C1 segment of cervical spinal cord (tissue), 14 donors: ENCODE data around the gene SHOX.

ENCODE experiments used
- DNase-seq, 14 donors: peaks; one replicate each; lab custom pipeline; 2025; lab: John Stamatoyannopoulos, UW

The SHOX gene

DNA sequence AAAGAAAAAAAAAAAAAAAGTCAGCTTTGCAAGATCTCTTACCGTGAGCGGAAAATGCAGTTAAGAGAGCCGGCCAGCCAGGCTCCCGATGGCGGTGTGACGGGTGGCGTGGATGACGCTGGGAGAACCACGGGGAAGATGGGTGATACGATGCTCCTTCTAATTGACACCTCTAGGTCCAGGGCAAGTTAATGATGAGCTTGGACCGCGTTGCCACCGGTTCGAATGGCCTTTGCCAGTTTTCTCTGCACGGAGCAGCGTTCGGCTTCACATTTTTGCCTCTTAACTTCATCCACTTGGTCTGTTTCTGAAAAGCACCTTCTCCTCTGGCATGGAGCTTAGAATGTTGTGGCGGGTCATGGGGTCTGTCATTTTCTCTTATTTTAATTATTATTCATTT is 33.2 kb downstream of the SHOX start:
- DNase-seq, result no peak

- DNase-seq, result no peak
These were observed 36.5 kb downstream of the SHOX start for GRCh38 chrX:666762-667720.

DNA sequence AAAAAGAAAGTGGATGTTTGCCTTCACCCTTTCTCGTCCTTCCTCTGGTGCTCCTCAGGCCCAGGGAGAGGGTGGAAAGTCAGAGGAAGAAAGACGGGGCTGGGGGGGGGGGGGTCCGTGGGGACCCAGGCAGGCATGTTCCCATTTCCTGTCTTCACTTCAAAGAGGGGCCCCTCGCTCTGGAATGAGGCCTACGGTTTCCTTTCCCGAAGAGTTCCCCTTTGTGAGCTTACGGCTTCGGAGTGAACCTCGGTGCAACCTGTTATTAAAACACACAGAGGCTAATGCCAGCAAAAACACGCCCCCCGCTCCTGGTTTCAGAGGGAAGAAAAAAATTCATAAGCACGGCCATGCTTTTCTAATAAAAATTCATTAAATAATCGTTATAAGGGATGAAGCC is 40.1 kb downstream of the SHOX start:
- no peak for DNase-seq

- no peak for DNase-seq
These were observed 42.3 kb downstream of the SHOX start for GRCh38 chrX:672931-673330.

GRCh38 chrX:675279-675954 is 44.8 kb downstream of the SHOX start:
- DNase-seq, result no peak

DNA sequence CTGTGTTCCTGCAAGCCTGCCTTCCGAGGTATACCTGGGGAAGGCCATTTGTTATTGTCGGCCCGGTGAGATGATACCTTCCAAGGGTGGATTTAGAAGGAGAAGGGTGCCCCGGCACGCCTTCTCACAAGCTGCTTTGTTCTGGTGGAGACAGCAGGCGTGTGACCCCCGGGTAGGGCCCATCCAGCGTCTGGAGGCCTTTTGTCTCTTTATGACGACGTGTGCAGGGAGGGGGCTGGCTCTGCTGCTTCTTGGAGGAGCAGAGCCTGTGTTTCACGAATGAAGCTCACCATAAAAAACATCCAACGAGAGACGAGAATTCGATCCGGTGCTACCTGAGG is 45.3 kb downstream of the SHOX start:
- no peak for DNase-seq

DNA sequence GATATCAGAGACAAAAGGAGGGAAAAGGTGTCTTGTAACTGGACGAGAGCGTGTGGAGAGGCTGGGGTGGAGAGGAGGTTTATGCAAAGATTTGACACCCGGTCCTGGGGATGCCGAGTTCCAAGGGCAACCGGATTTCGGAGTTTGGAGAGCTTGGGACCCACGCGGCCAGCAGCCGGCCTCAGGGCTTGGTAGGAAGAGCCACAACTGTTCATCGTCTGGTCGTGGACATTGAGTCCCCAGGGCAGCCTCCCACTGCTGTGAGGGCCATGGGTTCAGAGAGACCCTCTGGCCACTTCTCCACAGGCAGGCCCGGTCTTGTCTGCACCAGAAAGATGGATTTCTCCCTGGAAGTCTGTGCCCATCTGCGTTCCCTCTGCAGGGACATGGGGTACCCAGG is 46.8 kb downstream of the SHOX start:
- no peak for DNase-seq

DNA sequence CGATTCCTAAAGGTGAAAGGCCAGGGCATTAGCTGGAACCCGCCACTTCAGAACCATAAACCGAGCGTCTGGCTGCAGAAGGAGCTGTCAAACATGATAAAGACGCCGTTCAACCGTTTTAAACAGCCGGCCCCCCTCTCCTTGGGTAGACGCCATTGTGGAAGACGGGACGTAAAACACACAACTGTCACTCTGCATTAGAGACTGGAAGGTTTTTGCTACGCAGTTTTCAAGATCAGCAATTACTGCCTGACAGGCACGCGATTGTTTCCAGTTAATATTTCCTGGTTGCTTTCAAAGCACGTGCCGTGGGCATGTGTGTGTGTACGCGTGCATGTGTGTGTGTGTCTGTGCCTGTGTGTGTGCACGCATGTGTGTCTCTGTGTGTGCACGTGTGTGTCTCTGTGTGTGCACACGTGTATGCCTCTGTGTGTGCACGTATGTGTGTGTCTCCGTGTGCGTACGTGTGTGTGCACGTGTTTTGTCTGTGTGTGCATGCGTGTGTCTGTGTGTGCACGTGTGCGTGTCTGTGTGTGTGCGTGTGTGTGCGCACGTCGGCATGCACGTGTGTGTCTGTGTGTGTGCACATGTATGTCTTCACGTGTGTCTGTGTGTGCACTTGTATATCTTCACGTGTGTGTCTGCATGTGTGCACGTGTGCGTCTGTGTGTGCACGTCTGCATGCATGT is 48.8 kb downstream of the SHOX start:
- no peak for DNase-seq

DNA sequence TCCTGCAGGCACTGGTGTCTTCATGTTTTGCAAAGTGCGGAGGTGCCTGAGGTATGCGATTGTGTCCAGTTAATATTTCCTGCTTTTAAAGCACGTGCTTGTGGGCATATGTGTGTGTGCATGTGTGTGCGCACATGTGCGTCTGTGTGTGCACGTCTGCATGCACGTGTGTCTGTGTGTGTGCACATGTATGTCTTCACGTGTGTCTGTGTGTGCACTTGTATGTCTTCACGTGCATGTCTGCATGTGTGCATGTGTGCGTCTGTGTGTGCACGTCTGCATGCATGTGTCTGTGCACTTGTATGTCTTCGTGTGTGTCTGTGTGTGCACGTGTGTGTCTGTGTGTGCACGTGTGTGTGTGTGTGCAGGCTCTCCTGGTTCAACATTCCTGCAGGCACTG is 49.5 kb downstream of the SHOX start:
- no peak for DNase-seq

- DNase-seq, result no peak
These were observed 51.4 kb downstream of the SHOX start for GRCh38 chrX:681989-682388.

DNA sequence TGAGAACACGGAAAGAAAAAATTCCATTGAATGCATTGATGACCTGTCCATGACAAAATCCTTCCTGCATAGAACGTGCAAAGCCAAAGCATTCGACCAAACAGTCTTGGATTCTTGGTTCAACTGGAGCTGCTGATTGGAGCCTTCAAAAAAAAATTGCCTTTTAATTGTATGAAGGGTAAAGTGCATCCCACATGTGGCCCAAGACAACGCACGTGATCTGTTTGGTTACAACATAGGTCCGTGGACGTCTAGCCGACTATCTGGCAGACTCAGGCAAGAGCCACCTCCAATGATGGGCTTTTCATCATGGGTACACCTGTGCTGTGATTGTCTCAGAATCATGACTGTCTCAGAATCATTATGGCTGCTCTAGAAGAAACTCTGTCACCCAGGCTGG is 52.3 kb downstream of the SHOX start:
- DNase-seq, result no peak

DNA sequence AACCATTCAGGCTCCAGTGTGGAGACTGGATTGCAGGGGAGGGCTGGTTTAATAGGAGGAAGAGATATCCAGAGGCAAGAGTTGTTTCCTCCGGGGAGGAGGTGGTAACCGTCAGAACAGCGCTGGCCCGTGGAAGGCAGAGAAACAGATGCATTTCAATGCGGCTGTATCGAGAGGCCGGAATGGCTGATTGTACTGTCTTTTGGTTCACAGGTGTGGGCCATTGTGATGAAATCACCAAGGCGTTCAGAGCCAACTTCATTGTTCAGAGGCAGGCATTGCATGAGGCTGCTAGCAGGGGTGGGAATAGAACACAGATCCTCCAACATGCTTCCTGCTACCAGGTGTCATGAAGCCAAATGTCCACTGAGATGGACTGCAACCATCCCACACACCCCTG is 53.0 kb downstream of the SHOX start:
- no peak for DNase-seq

- DNase-seq, result no peak
These were observed 54.8 kb downstream of the SHOX start for GRCh38 chrX:685120-686032.

DNA sequence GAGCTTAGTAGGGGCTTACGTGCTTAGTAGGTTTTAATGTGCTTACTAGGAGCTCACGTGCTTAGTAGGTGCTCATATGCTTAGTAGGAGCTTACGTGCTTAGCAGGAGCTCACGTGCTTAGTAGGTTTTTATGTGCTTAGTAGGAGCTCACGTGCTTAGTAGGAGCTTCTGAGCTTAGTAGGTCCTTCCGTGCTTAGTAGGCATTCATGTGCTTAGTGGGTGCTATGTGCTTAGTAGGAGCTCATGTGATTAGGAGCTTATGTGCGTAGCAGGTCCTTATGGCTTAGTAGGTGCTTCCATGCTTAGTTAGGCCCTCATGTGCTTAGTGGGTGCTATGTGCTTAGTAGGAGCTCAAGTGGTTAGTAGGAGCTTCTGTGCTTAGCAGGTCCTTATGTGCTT is 59.4 kb downstream of the SHOX start:
- DNase-seq, result no peak

- no peak for DNase-seq
These were observed 64.2 kb downstream of the SHOX start for GRCh38 chrX:694800-695199.

DNA sequence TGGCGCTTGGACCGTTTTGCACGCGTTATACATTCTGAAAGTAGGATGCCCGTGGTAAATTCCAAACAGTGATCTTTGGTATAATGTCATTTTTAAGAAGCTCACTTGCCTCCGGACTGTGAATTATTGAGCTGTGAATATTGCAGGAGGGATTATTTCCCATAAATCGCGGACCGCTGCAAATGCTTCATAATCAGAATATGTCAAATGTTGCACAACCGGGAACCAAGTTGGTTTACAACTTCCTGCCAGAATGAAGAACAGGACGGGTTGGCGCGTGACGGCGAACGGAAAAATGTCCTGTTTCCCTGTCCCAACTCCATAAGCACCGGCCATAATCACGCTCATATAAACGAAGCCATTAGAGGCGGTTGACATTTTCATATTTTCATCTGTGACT is 67.6 kb downstream of the SHOX start:
- no peak for DNase-seq

DNA sequence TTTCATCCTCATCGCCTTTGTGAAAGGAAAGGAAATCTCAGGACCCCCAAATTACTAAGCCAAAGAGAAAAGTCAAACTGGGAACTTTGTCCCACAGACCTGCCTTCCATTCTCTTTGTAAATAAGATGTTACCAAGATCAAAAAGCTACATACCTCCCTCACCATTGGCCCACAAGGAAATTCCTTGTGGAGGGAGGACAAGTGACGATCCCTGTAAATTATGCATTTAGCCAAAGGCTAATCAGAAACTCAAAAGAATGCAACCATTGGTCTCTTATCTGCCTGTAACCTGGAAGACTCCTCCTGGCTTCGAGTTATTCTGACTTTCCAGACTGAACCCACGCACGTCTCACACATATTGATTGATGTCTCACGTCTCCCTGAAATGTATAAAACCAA is 70.3 kb downstream of the SHOX start:
- no peak for DNase-seq

GRCh38 chrX:701673-702072 is 71.1 kb downstream of the SHOX start:
- DNase-seq, result no peak

- DNase-seq, result no peak
These were observed 72.9 kb downstream of the SHOX start for GRCh38 chrX:703466-703865.

DNA sequence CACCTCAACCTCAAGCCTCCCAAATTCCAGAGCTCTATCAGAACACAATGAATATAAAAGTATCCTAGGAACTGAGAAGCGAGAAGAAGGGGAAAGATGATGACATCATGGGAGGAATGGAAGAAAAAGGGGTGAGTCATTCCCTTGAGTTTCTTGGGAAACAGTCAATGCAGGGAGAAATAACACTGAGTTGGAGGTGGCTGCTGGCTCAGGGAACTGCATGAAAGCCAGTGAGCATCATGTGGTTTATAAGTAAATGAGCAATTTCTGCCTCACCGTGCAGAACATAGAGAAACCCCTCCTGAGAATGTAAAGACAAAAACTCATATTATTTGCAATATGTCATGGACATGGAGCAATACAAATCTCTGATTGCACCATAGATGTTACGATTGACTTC is 73.3 kb downstream of the SHOX start:
- no peak for DNase-seq
